ENCODE measurements around the gene ARL10. TPM values are rescaled to one million over a fixed set of nuclear protein-coding genes. Genes with fewer than 3 reads are reported as not detected.

Gene ARL10
- polyA plus RNA-seq, 1 experiment, result 3.2 TPM

DNA sequence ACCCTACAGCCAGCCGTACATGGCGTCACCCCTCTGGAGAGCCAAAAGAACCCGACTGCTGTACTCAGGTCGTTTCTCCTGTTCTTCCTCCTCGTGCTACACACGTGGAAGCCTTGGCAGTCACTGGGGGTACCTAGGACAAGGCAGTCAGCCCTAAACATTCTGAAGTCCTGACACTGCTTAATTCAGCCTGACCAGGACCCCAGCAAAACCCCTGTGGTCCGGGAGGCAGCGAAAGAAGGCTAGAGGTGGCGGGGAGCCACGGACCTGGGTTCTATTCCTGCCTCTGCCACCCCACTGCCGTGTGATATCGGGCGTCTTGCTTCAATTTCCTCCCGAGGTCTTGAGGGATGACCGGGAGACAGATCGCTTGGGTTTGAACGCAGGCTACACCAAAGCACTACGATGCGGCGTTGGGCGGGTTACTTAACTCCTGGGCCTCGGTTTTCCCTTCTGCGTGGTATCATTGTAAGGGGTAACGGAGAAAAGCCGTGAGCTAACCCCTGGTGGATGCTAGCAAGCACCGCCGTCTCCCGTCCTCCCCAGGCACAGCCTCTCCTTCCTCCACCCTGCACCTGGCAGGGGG is 429 bp upstream of the ARL10 start:
- H3K27me3 ChIP-seq (ENCODE audit: control insufficient read depth, insufficient read depth, low read length), result no peaks in the 10 kb centered on the region
- peak overlapping the region; percentile 66 for H3K4me3 ChIP-seq (ENCODE audit: low read depth, low read length)
- CTCF ChIA-PET, result no interaction called here
- H3K36me3 ChIP-seq (ENCODE audit: control insufficient read depth, insufficient read depth, low read length), result peaks cover 4% of the 10 kb centered on the region
- POLR2A ChIA-PET, result no interaction called here
- TF ChIP-seq, protein P1, sequence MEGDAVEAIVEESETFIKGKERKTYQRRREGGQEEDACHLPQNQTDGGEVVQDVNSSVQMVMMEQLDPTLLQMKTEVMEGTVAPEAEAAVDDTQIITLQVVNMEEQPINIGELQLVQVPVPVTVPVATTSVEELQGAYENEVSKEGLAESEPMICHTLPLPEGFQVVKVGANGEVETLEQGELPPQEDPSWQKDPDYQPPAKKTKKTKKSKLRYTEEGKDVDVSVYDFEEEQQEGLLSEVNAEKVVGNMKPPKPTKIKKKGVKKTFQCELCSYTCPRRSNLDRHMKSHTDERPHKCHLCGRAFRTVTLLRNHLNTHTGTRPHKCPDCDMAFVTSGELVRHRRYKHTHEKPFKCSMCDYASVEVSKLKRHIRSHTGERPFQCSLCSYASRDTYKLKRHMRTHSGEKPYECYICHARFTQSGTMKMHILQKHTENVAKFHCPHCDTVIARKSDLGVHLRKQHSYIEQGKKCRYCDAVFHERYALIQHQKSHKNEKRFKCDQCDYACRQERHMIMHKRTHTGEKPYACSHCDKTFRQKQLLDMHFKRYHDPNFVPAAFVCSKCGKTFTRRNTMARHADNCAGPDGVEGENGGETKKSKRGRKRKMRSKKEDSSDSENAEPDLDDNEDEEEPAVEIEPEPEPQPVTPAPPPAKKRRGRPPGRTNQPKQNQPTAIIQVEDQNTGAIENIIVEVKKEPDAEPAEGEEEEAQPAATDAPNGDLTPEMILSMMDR (IDR thresholded peaks at IDR 0.05; ENCODE audit: insufficient read depth, low read depth, low read length), result no peak
- DNase-seq (ENCODE audit: low read depth), result no peak

DNA sequence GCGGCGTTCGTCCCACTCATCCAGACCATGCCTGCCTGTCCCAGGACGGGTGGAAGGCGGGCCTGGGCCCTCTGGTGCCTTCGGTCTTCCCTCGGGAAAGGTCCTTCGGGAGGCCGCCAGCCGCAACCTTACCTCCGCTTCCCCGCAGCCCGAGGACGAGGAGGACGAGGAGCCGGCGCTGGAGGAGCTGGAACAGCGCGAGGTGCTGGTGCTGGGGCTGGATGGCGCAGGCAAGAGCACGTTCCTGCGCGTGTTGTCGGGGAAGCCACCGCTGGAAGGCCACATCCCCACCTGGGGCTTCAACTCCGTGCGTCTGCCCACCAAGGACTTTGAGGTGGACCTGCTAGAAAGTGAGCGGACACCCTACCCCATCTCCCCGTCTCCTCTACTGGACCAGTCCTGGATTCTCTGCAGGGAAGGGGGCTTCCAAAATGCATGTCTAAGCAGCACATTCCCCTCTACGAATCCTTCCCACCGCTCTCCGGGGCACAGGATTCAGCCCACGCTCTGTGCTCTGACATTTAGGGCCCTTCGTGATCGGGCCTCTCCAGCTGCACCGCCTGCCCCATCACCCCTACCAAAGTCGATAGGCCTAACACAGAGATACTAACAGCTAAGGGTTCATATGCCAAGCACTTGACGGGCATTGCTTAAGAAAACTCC is 1.1 kb downstream of the ARL10 start:
- peak overlapping the region; percentile 66 for H3K4me3 ChIP-seq (ENCODE audit: low read depth, low read length)
- CTCF ChIA-PET, result no interaction called here
- TF ChIP-seq, protein P1 (IDR thresholded peaks at IDR 0.05; ENCODE audit: insufficient read depth, low read depth, low read length), result no peak
- peaks cover 4% of the 10 kb centered on the region for H3K36me3 ChIP-seq (ENCODE audit: control insufficient read depth, insufficient read depth, low read length)
- H3K27me3 ChIP-seq (ENCODE audit: control insufficient read depth, insufficient read depth, low read length), result no peaks in the 10 kb centered on the region
- POLR2A ChIA-PET, result no interaction called here
- DNase-seq (ENCODE audit: low read depth), result no peak

DNA sequence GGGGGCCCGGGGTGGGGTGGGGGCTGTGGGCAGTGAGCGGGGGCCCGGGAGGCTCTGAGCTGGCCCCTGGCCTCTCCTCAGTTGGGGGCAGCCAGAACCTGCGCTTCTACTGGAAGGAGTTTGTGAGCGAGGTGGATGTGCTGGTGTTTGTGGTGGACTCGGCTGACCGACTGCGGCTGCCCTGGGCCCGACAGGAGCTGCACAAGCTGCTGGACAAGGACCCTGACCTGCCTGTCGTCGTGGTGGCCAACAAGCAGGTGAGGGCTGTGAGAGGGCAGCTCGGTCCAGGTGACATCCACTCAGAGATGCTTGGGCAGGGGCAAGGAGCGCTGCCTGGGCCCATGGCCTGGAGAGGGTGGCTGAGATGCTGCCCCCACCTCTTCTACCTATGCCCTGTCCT is 3.4 kb downstream of the ARL10 start:
- Histone ChIP-seq H3K4me3 (ENCODE audit: low read depth, low read length) (no peak overlapping the region), H3K36me3 (ENCODE audit: control insufficient read depth, insufficient read depth, low read length) (peaks cover 13% of the 10 kb centered on the region), H3K27me3 (ENCODE audit: control insufficient read depth, insufficient read depth, low read length) (no peaks in the 10 kb centered on the region)
- ChIA-PET POLR2A (no interaction called here), CTCF (interaction anchor here (0.9 kb wide), 1 partner anchor 11 kb away, joined by 3 read pairs; no protein-coding TSS in a partner anchor)
- TF ChIP-seq, protein P1 (IDR thresholded peaks at IDR 0.05; ENCODE audit: insufficient read depth, low read depth, low read length), result no peak
- no peak for DNase-seq (ENCODE audit: low read depth)

DNA sequence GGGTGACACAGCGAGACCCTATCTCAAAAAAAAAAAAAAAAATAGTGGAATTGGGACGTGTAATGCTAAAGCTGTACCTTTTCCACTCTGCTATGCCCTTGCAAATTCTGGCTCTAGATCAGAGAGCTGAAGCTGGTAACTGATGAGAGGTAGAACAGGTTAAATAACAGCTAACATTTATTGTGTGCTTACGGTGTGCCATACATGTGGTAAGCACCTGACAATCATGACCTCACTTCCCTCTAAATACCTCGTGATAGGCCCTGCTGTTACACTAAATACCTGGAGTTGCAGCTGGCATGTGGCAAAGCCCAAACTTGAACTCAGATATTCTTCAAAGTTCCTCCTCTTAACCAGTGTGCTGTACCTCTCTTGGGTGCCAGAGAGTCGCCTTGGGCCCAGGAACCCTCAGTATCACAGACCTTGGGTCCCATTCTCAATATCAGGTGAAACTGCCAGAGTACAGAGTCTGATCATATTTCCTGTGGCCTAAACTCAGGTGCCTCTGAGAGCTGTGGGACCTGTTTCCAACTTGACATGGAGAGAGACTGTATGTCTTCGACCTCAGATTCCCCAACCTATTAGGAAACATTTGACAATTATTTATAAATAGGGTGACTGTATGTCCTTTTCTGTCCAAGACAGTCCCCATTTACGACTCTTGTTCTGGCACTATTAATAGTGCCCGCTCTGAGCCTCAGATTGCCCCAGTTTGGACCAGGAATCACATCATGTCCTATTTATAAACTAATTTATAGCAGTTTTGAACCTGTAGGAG is 4.8 kb downstream of the ARL10 start:
- DNase-seq (ENCODE audit: low read depth), result no peak
- ChIA-PET POLR2A (no interaction called here), CTCF (interaction anchor here (0.6 kb wide), 1 partner anchor 37 kb away, joined by 3 read pairs; no protein-coding TSS in a partner anchor)
- Histone ChIP-seq H3K4me3 (ENCODE audit: low read depth, low read length) (no peak overlapping the region), H3K36me3 (ENCODE audit: control insufficient read depth, insufficient read depth, low read length) (peaks cover 13% of the 10 kb centered on the region), H3K27me3 (ENCODE audit: control insufficient read depth, insufficient read depth, low read length) (no peaks in the 10 kb centered on the region)
- TF ChIP-seq, protein P1 (IDR thresholded peaks at IDR 0.05; ENCODE audit: insufficient read depth, low read depth, low read length), result no peak
